NCI-H187 treated with DMSO at 0.1 percent for 48 hours (cell line): ENCODE measurements around the gene SH3RF3.
"Not testable (repeated sequence)": the region's sequence is repeated elsewhere in the genome, so short reads cannot be mapped to it uniquely, and the experiment has no call there.

Experiments used
- DNase-seq: peaks from one replicate; lab custom pipeline; 2025; lab: John Stamatoyannopoulos, UW

SH3RF3 gene

DNA sequence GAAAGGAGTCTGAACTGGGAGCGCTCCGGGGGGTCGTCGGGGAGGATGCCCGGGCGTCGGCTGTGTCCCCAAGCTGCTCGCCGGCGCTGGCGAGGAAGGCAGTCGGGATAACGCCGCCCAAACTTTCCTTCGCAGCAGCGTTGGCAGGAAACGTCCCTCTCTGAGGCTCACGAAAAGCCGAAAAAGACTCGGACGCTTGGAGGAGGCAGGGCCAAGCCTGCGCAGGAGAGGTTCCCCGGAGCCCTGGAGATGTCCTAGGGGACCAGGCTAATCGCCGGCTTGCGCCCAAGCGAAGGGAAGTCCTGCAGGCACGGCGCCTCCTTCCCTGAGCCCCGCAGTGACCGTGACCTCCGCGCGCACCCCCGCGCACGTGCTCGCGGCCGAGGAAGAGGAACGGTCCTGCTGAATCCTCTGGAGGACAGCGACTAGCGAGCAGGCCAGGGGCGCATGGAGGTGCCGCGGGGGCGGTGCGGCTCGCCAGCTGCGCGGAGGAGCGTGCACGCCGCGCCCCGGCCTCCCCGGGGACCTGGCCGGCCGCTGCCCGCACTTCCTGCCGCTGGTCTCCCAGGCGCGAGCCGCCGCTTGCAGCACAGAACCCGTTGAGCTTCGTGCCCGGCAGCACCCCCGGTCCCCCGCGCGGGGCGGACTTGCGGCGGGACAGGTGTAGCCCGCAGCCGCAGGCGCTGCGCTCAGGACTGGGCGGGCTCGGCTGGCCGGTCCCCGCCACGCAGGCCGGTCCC is at the start of gene SH3RF3:
Gene SH3RF3, plus strand, starts transcription at position 590 of the 740 bp plus-strand sequence.
- DNase-seq = no peak

DNA sequence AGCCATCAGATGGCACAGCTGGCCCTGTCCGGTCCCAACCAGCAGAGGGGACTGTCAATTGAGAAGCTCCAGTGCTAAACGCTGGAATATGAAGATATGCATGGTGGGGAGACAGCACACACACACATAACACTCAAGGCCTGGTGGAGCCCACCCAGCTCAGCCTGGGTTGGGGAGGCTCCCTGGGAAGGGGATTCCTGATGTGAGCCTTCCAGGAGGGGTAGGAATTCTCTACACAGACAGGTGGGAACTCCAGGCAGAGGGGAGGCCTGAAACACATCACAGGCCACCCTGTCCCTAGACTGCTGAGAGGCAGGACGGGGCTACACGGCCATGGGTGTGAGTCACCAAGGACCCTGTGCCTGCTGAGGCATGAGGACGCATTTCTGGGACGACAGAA is 49.4 kb upstream of the SH3RF3 start:
- no peak for DNase-seq

DNA sequence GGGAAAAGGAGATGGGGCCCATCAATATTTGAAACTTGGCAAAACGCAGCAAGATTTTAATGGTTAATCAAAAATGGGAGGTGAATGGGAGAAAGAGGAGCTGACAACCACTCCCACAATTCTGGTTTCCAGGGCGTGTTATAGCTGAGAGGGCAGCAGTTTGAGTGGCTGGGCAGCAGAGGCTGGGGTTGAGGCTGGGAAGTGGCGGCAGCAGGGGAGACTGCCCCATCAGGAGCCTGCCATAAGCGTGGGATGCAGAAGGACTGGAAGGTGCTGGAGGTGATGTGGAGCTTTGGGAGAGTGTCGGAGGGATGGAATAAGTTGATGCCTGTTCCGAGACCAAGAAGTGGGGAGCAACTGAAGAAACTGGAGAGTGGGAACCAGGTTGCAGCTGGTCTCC is 48.9 kb upstream of the SH3RF3 start:
- DNase-seq = no peak

DNA sequence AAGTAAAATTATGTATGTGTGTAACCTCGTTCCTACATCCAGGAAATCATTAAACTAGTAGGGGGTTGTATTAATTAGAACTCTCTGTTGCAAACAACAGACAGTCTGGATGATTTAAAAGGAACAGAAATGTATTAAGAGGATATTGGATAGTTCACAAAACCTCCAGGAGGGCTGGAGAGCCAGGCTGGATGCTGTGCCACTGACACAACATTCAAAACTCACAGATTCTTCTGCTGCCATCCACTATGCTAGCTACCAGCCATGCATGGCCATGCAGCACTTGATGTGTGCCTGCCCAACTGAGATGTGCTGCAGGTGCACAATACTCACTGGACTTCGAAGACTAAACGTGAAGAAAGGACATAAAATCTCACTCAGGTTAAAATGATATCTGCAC is 48.2 kb upstream of the SH3RF3 start:
- DNase-seq = no peak

DNA sequence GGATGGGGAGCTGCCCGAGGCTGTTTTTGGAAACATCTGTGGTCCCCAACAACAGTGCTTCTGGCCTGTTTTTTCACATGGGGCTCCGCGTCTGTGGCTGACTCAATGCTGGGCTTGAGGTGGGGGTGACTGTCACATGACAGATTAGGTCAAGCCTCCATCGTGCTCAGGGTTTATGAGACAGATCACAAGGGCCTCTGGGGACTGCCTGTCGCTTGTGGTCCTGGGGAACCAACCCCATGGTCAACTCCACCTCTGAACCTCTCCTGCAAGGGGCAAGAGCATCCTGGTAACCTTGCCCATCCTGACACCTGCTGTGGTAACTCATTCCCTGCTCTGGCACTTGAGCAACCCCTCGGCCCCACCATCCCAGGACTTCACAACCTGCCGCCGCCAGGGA is 47.6 kb upstream of the SH3RF3 start:
- DNase-seq = no peak

DNA sequence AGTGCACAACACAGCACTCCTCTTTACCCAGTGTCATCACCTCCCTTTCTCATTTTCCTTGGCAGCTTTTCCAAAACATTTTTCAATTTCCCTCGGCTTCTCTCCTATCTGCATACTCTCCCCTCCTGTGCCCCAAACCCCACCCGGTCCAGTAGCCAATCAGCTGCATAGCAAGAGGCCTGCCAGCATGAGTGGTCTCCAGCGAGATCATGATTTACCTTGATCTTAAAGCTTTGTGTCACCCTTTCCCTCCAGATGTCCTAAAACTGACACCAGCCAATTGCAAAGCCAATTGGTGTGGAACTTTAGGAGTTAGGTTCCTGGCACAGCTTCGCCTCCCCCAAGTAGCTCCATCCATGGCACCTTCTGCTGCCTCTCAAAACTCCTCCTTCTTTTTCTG is 45.2 kb upstream of the SH3RF3 start:
- no peak for DNase-seq

DNA sequence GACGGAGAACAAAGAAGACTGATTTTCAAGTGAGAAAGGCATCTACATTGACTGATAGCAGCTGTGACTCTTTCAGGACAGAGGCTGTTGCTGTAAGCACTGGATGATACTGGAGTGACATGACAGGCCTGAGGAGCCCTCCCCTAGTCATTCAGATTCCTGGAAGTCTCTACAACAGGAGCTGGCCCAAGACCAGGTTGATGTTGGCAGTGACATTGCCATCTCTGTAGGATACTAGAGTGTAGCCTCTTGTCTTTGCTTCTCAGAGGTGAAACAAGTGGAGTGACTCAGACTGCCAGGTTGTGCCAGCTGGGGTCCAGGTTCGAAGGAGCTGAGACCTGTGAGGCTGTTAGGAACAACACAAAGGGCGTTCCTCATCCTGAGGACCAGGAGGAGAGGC is 44.7 kb upstream of the SH3RF3 start:
- no peak for DNase-seq

DNA sequence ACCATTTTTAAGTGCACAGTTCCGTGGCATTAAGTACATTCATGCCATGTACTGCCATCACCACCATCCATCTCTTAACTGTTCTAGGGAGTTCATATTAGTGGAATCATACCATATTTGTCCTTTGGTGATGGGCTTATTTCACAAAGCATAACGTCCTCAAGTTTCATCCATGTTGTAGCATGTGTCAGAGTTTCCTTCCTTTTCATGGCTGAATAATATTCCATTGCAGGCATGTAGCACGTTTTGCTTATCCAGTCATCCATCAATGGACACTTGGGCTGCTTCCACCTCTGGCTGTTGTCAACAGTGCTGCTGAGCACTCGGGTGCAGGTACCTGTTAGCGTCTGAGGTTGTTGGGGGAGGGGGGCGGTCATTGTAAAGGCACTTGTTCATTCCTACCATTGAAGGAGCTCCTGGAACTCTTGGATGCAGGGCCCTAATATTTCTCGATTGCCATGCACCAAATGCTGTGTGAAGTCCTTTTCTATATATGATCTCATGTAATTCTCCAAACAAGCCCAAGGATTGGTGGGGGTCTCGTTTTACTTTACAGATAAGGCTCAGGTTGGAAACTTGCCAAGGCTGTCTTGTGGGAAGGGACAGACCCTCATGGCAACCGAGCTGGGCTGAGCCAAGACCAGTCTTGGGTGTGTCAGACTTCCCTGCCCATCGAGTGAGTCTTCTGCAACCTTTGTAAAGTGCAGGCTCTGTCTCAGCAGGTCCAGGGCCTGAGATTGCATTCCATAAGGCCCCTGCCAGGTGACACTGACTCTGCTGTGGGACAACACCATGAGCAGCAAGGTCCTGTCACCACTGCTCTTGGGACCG is 42.9 kb upstream of the SH3RF3 start:
- DNase-seq = no peak

DNA sequence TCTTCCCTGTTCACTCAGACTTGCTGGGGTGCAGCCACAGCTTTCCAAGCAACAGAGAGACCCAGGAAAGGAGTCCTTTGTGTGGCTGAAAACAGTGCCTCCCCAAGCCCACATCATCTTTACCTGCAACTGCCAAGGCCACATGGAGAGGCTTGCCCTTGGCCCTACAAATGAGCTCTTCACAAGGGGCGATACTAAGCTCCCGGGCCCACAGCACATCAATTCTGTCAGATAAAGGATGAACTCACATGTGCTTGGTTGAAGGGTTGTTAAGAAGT is 42.3 kb upstream of the SH3RF3 start:
- no peak for DNase-seq

DNA sequence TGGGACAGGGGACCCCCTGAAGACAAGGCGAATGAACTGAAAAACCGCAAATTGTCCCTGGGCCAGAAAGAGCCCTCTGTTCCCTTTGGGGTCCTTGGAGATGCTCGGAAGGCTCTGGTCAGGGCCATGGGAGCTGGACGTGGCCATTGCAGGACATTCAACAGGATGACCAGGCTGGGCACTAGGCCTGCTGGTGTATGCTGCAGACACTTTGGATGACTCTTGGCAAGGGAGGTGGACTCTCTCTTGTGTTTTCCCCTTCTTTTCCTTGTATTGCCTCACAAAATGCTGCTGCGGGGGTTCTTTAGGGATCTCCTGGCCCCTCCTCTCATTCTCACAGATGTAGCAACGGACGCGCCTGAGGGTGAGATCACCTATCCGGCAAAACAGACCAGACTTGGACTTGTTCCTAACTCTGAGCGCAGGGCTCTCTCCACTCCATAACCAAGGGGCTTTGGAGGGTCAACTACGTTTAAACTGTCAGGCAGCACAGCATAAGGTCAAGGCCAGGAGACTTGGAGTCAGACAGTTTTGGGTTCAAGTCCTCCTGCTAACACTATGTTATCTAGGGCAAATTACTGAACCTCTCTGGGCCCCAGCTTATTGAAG is 41.8 kb upstream of the SH3RF3 start:
- no peak for DNase-seq

DNA sequence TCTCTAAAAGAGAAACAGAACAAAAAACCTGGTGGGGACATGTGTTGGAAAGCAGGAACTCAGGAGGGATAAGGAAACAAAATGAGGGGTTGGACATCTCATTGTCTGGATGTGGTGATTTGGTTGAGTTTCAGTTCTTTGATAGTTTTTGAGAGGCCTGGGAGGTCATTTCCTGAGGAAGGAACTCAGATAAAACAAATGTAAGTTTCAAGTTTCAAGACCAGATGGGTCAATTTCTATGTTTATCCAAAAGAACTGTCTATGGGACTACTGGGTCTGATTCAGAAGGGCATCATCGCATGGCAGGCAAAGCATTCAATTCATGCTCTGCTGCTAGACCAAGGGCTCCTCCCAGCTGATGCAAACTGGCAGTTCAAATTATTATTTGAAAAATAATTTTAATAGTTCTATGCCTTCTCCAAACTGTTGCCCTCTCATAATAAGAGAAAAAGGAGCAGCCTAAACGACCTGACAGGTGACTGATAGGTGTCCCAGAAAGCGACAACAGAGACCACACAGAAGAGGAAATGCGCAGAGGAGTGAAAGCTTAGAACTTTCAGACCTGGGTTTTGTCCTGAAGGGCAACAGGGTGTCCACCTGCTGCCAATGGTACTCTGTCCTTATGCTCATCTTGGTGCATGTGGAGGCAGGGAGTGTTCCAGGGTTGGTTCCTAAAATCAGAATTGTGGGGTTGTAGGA is 39.3 kb upstream of the SH3RF3 start:
- DNase-seq = no peak

DNA sequence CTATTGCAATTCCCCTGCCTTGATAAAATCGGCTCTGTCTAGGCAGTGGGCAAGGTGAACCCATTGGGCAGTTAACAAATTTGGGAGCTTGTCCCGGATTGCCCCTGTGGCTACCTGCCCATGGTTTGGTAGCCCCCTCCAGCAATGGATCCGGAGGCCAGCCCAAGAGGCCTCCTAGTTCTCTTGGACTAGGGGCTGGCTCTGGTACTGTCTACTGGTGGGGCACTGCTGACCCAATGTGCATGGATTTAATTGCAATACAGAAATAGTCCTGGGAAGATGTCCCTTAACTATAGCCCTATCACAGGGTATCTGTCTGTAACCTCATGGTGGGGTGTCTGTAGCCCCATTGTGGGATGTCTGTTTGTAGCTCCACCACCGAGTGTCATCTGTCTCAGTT is 37.5 kb upstream of the SH3RF3 start:
- DNase-seq = no peak

DNA sequence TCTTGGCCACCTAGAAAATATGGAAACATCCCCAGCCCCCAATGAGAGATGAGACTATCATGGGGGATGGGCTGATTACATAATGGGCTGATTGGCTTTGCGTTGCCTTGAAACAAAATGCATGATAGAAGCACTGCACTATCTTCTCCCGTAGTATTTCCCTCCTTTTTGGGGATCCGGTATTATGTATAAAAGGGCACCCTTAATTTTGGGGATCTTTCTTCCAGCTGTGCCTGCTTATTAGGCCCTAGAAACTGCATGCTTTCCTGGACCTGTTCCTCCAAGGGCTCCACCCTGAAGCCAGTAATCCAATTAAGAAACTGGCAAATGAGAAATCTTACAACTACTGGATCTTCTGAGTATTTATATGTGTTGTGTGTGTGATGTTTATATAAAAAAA is 34.9 kb upstream of the SH3RF3 start:
- no peak for DNase-seq

DNA sequence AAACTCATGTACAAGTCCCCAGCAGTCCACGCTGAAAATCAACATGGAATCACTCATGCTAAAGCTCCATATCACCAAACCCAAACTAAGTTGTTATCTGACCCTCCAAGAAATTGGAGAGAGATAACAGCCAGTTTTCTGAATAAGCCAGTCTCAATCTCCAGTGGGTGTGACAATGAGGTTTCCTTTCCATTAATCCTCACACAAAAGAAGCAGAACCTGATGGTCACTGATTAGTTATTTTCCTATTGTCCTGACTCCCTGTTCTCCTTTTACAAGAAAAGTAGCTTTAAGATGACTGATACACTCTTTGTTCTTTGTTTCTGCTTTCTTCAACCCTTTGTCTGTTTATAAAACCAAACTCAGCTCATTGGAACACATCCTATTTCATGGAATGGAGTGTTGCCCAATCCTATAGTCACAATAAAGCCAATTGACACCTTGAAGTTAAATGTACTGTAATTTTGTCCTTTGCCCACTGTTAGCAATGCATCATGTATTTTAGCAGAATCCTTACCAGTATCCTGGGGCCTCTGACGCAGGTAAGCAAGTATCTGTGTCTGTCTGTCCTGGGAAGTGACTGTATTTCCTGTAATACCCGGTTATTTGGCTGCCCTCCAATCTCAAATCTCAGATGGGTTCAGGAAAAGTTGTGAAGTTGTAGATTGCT is 30.6 kb upstream of the SH3RF3 start:
- no peak for DNase-seq

DNA sequence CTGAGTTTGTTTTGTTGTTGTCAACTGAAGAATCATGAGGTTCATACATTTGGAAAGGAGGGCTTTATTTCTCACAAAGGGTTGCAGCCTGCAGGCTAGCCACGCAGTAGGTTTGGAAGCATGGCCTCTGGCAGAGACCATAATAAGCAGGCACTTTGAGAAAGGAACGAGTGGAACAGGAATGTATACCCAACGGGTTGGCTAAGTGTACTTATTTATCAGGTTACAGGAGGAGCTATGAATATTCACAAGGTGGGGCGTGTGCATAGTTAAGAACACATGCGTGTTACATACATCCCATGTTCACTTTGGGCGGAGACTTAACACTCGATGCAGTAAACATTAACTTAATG is 30.1 kb upstream of the SH3RF3 start:
- no peak for DNase-seq

DNA sequence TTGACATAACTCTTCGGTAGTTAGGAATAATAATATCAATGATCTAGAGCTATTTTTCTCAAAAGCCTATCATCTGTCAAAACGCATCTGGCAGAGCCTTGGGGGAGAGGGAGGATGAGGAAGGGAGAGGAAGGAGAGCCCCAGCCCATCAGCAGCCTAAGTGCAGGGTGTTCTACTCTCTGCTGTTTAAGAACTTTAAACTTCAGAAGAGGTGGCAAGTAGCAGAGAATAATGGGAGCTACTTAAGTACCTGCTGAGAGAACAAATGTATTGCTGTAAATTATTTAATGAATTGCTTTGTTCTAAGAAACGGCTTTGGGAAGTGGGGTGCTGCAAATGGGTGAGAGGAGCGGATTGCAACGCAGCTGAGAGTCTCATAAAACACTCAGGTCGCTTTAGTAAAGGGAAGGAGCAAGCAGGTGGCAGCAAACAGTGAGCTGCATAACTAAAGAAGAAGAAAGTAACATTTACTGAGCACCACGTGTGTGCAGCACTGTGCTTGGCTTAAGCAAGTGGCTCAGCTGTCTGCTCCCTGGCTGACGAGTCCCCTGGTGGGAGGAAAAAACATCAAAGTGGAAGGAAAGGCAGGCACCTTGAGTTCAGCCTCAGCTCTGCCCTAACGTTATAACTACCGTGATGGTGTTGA is 26.3 kb upstream of the SH3RF3 start:
- no peak for DNase-seq

DNA sequence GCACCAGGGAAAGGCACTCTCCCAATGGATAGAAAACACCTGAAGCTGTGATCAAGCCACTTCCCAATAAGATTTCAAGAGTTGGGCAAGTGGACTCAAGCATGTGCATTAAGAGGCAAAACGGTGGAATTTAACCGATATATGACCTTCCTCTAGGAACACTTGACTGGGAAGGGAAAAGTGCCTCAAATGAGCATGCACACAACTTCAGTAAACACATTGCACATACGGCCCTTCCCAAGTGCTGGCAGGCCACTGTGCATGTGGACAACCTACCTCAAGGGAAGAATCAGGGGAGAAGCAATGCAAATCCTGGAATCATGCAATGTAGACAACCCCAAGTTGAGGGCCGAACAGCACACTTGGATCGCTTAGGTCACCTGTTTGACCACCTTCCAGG is 23.9 kb upstream of the SH3RF3 start:
- DNase-seq = no peak

DNA sequence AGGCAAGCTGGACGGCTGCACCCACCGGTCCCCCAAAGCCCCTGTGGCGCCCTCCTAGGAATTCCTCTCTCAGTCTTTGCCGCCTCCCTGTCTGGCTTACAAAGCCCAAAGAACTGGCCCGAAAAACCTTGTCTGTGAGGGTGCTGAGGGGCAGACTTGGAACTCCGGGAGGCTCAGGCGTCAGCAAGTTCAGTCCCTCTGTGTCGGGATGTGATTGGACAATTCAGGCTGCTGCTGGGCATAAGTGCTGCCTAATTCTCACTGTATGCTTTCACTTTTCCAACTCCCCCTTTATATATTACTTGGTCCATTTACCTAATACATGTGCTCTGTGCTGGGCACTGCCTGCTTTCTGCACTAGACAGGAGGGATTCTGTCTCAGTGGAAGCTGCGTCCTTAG is 20.3 kb upstream of the SH3RF3 start:
- DNase-seq = no peak

DNA sequence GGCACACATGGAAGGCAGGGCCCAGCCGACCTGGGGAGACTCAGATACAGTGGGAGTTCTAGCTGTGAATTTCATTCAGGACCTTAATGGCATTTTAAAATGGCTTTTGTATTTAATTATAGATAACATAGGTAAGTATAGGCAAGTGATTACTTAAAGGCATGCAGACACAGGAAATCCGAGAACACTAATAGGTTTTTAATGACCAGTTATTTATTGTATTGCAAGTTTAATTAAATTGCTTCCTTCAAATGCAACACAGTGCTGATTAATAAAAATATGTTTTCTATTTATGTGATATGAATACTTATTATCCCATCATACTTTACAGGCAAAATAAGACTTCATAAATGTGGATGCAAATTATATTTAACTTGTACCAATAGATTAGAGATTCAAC is 19.7 kb upstream of the SH3RF3 start:
- DNase-seq = no peak

DNA sequence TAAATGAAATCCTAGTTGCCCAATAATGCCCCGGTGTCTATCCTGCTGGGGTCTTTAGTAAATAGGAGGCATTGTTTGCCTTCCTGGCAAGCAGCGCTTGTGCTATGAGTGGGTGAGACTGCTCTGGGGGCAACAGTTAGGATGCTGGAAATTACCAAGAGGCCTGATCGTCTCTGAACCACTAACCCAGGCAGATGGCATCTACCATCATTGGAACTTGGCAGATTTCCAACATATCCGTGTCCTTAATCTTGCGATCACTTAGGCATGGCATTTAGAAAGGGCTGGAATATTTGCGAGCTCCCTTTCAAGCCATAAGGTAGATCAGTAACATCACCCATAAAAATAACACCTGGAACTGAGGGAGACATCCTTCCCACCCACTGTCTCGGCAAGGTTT is 18.8 kb upstream of the SH3RF3 start:
- no peak for DNase-seq

DNA sequence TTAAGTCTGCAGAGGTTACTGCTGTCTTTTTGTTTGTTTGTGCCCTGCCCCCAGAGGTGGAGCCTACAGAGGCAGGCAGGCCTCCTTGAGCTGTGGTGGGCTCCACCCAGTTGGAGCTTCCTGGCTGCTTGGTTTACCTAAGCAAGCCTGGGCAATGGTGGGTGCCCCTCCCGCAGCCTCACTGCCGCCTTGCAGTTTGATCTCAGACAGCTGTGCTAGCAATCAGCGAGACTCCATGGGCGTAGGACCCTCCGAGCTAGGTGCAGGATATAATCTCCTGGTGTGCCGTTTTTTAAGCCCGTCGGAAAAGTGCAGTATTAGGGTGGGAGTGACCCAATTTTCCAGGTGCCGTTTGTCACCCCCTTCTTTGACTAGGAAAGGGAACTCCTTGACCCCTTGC is 11.8 kb upstream of the SH3RF3 start:
- DNase-seq = not testable (repeated sequence)

DNA sequence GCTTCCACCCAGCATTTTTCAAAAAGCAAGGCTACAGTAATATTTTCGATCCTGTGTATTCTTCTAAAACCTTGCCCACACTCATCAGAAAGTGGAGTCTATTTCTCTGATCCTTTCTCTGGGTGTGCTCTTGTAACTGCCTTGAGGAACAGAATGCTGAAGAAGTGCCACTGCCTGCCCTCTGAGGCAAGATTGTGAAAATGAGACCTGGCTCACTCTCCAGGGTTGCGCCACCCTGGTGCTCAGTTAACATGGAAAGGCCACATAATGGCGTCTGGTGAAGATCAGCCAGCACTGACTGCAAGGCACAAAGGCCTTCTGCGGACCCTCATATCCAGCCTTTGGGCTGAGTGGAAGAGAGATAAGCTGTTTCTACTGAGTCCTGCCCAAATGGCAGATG is 11.2 kb upstream of the SH3RF3 start:
- no peak for DNase-seq
